ENCODE data around the gene LGR6. TPM values are rescaled to one million over a fixed set of nuclear protein-coding genes. Genes with fewer than 3 reads are reported as not detected.

LGR6 gene
- total and polyA plus RNA-seq, 2 experiments from 2014 or later = 0.66 to 0.89 TPM

GRCh38 chr1:202275061-202275770, 81.6 kb downstream of the LGR6 start:
- no peak overlapping the region for H3K4me2 ChIP-seq
- peaks cover 5% of the 10 kb centered on the region for H3K27me3 Mint-ChIP-seq (ENCODE audit: insufficient read depth, low read depth, poor library complexity)
- peaks cover 6% of the 10 kb centered on the region; the same call in 2 of the 3 replicates for H3K4me1 Mint-ChIP-seq
- no peaks in the 10 kb centered on the region for H3K79me2 ChIP-seq (replicated peaks; ENCODE audit: insufficient read depth)
- no peaks in the 10 kb centered on the region for H3K36me3 Mint-ChIP-seq (ENCODE audit: low read depth)
- DNase-seq (ENCODE audit: low spot score) (no peak), ATAC-seq (no peak)
- H2AFZ ChIP-seq = no peak overlapping the region
- H3K4me1 ChIP-seq (ENCODE audit: insufficient read depth) = peaks cover 2% of the 10 kb centered on the region; the same call in 1 of the 2 replicates
- H3K27me3 ChIP-seq (ENCODE audit: insufficient read depth) = no peaks in the 10 kb centered on the region
- no peak overlapping the region for H3K27ac ChIP-seq (ENCODE audit: low read depth)
- H3K4me3 ChIP-seq = no peak overlapping the region
- H3K27ac Mint-ChIP-seq = no peak overlapping the region
- peaks cover 12% of the 10 kb centered on the region for H3K9me2 ChIP-seq (ENCODE audit: insufficient read depth)
- H3K36me3 ChIP-seq (ENCODE audit: insufficient read depth) = no peaks in the 10 kb centered on the region
- no peaks in the 10 kb centered on the region; the same call in 2 of the 3 replicates for H3K9me3 Mint-ChIP-seq
- no peak for TF ChIP-seq REST (IDR thresholded peaks at IDR 0.05; ENCODE audit: unreplicated experiment)
- no peak for TF ChIP-seq JUNB (IDR thresholded peaks at IDR 0.05; ENCODE audit: unreplicated experiment)
- no peak for TF ChIP-seq ZNF114 (CRISPR knock-in tag; IDR thresholded peaks at IDR 0.05)
- no peak for TF ChIP-seq ETS1 (IDR thresholded peaks at IDR 0.05)
- no peak for TF ChIP-seq POLR2AphosphoS5 (IDR thresholded peaks at IDR 0.05; ENCODE audit: low read depth)
- TF ChIP-seq NANOG (IDR thresholded peaks at IDR 0.05; ENCODE audit: borderline replicate concordance) = no peak
- no peak for TF ChIP-seq EZH2 (IDR thresholded peaks at IDR 0.05; ENCODE audit: low read depth, unreplicated experiment)
- no peak for TF ChIP-seq ZNF331 (CRISPR knock-in tag; IDR thresholded peaks at IDR 0.05; ENCODE audit: low read depth)
- no peak for TF ChIP-seq CREB1 (CRISPR knock-in tag; IDR thresholded peaks at IDR 0.05; ENCODE audit: low read depth)
- TF ChIP-seq STAT1 (IDR thresholded peaks at IDR 0.05; ENCODE audit: unreplicated experiment) = no peak
- TF ChIP-seq, protein P1, sequence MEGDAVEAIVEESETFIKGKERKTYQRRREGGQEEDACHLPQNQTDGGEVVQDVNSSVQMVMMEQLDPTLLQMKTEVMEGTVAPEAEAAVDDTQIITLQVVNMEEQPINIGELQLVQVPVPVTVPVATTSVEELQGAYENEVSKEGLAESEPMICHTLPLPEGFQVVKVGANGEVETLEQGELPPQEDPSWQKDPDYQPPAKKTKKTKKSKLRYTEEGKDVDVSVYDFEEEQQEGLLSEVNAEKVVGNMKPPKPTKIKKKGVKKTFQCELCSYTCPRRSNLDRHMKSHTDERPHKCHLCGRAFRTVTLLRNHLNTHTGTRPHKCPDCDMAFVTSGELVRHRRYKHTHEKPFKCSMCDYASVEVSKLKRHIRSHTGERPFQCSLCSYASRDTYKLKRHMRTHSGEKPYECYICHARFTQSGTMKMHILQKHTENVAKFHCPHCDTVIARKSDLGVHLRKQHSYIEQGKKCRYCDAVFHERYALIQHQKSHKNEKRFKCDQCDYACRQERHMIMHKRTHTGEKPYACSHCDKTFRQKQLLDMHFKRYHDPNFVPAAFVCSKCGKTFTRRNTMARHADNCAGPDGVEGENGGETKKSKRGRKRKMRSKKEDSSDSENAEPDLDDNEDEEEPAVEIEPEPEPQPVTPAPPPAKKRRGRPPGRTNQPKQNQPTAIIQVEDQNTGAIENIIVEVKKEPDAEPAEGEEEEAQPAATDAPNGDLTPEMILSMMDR (conservative IDR thresholded peaks at IDR 0.05; ENCODE audit: low read depth in 2 of 2) = no peak
- no peak for TF ChIP-seq EZH2phosphoT487 (IDR thresholded peaks at IDR 0.05; ENCODE audit: unreplicated experiment)
- TF ChIP-seq ZNF462 (CRISPR knock-in tag; IDR thresholded peaks at IDR 0.05) = no peak
- no peaks in the 10 kb centered on the region for H3F3A ChIP-seq (replicated peaks; ENCODE audit: low read depth)
- no peak overlapping the region for H3K4me3 Mint-ChIP-seq
- H4K20me1 ChIP-seq (replicated peaks; ENCODE audit: insufficient read depth) = no peaks in the 10 kb centered on the region

Measured in GM23338 (cell line).